Body of pancreas (tissue), 4 donors: ENCODE measurements around the gene CD22. TPM values are rescaled to one million over a fixed set of nuclear protein-coding genes. Genes with fewer than 3 reads are reported as not detected.

Source experiments
- ATAC-seq: fragments of 150-250 bp; one replicate; pipeline ENCODE4 v1.9.1; 2016
- DNase-seq, 4 donors: peaks; one replicate each; pipeline ENCODE4 v3.0.0-alpha.2; 2019
- H3K27ac ChIP-seq, 4 donors: fragments of 200-600 bp; sonication (generic); 1 replicate in 3 of 4; 2 replicates in 1 of 4; pipeline versions ENCODE4 v1.5.1 to v1.6.1; 2016 to 2019; ENCODE audit warnings: mild to moderate bottlenecking in 1 of 4, mixed read lengths in 1 of 4, moderate library complexity in 1 of 4
- H3K27me3 ChIP-seq, 2 donors: fragments of 200-600 bp; sonication (generic); one replicate each; pipeline ENCODE4 v1.6.0; 2016; ENCODE audit warnings: mild to moderate bottlenecking in 1 of 2
- H3K36me3 ChIP-seq, 2 donors: fragments of 200-600 bp; sonication (generic); replicated peaks in 1 of 2; 2 replicates each; pipeline ENCODE4 v1.5.1; 2016; ENCODE audit warnings: low read depth in 2 of 2; ENCODE audit not compliant: insufficient read depth in 1 of 2
- H3K4me1 ChIP-seq: fragments of 200-600 bp; sonication (generic); one replicate; pipeline ENCODE4 v1.6.0; 2016
- H3K4me3 ChIP-seq, 2 donors: fragments of 200-600 bp; sonication (generic); 1 replicate in 1 of 2; 2 replicates in 1 of 2; pipeline ENCODE4 v1.5.1; 2016 to 2019
- H3K9me3 ChIP-seq, 3 donors: fragments of 200-600 bp; sonication (generic); 1 replicate in 2 of 3; 2 replicates in 1 of 3; pipeline ENCODE4 v1.5.1; 2016
- POLR2A ChIP-seq, 3 donors: fragments of 450-650 bp; IDR thresholded peaks; one replicate each; pipeline ENCODE4 v1.6.1; 2016; ENCODE audit warnings: antibody characterized with exemption in 3 of 3, mild to moderate bottlenecking in 2 of 3
- WGBS, 2 donors: methylation state at CpG; one replicate each; pipeline ENCODE4 v1.1.5; 2017; 5-methylcytosine and 5-hydroxymethylcytosine counted together
- intact Hi-C: fragments of 100-400 bp; cut with DNase I; formaldehyde crosslinking; loops from one replicate; pipeline ENCODE4 v1.15.1; 2023
- total RNA-seq, 2 donors: library from RNA; depleted of rRNA; stranded (reverse); fragments of >200 nt; gene quantifications; one replicate each; pipeline ENCODE4 v1.1.0, GENCODE V29; 2016
- TF ChIP-seq, protein P1 (sequence below), 7 experiments: fragments of 450-650 bp in 4 of 7; fragments of 200-600 bp in 3 of 7; sonication (generic) in 3 of 7; IDR thresholded peaks; one replicate each; pipeline ENCODE4 v1.5.1; 2016 to 2019; ENCODE audit warnings: antibody characterized with exemption in 7 of 7

CD22 gene
- total RNA-seq, 2 donors from 2014 or later: 0.52 to 3.0 TPM

DNA sequence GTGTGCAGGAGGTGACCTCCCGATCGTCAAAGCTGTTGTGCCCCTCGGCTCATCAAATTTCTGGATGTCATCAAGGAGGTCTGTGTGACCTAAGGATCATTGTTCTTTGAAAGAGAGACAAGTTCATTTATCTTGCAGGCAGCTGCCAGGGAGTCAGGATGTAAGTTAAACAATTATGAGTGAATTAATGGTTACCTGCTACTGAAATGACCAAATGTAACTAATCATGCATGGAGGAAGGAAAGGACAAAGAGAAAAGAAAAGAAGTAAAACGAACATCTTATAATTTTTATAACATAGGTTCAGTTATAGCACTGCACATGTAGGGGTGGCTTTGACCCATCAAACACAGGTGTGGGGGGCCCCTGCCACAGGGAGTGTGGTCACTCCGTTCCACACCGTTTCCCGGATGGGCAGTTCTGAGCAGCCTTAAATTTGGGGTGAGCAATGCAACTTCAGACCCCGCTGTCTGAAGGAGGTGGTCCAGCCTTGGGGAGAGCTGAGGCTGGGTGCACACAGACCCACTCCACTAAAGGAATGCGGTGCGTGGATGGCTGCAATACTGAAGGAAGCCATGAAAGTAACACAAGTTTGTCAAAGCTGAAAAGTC lies 5.3 kb downstream of the CD22 start:
- Histone ChIP-seq H3K9me3 (no peaks in the 10 kb centered on the region), H3K4me1 (no peaks in the 10 kb centered on the region), H3K27ac (no peak overlapping the region), H3K27me3 (no peaks in the 10 kb centered on the region), H3K4me3 (no peak overlapping the region), H3K36me3 (no peaks in the 10 kb centered on the region)
- ATAC-seq: no peak
- intact Hi-C loops: no loop called here
- DNase-seq: no peak
- TF ChIP-seq POLR2A (IDR thresholded peaks at IDR 0.05): no peak
- TF ChIP-seq, protein P1, sequence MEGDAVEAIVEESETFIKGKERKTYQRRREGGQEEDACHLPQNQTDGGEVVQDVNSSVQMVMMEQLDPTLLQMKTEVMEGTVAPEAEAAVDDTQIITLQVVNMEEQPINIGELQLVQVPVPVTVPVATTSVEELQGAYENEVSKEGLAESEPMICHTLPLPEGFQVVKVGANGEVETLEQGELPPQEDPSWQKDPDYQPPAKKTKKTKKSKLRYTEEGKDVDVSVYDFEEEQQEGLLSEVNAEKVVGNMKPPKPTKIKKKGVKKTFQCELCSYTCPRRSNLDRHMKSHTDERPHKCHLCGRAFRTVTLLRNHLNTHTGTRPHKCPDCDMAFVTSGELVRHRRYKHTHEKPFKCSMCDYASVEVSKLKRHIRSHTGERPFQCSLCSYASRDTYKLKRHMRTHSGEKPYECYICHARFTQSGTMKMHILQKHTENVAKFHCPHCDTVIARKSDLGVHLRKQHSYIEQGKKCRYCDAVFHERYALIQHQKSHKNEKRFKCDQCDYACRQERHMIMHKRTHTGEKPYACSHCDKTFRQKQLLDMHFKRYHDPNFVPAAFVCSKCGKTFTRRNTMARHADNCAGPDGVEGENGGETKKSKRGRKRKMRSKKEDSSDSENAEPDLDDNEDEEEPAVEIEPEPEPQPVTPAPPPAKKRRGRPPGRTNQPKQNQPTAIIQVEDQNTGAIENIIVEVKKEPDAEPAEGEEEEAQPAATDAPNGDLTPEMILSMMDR (IDR thresholded peaks at IDR 0.05): no peak
- WGBS, 2 donors: 73 to 74% methylated on average over 10 of the region's 10 CpGs

- DNase-seq (no peak), ATAC-seq (no peak)
- 78 to 81% methylated on average over 18 to 21 of the region's 21 CpGs for WGBS, 2 donors
Measured at GRCh38 chr19:35336166-35336955, 7.4 kb downstream of the CD22 start.

GRCh38 chr19:35337097-35337983 lies 8.4 kb downstream of the CD22 start:
- Histone ChIP-seq H3K4me3 (no peak overlapping the region), H3K4me1 (no peaks in the 10 kb centered on the region), H3K27me3 (no peaks in the 10 kb centered on the region), H3K36me3 (no peaks in the 10 kb centered on the region), H3K27ac (no peak overlapping the region), H3K9me3 (no peaks in the 10 kb centered on the region)
- intact Hi-C loops: no loop called here
- no peak for TF ChIP-seq POLR2A (IDR thresholded peaks at IDR 0.05)
- TF ChIP-seq, protein P1 (IDR thresholded peaks at IDR 0.05): no peak
- 61 to 76% methylated on average over 20 to 22 of the region's 25 CpGs for WGBS, 2 donors
- DNase-seq: no peak
- ATAC-seq: no peak

More at GRCh38 chr19:35336166-35336955, 7.4 kb downstream of the CD22 start:
- no peak overlapping the region for H3K4me3 ChIP-seq
- H3K4me1 ChIP-seq: no peaks in the 10 kb centered on the region
- TF ChIP-seq POLR2A (IDR thresholded peaks at IDR 0.05): no peak
- TF ChIP-seq, protein P1 (IDR thresholded peaks at IDR 0.05): no peak
- intact Hi-C loops: no loop called here
- H3K9me3 ChIP-seq: no peaks in the 10 kb centered on the region
- H3K27ac ChIP-seq: no peak overlapping the region
- no peaks in the 10 kb centered on the region for H3K36me3 ChIP-seq
- no peaks in the 10 kb centered on the region for H3K27me3 ChIP-seq

DNA sequence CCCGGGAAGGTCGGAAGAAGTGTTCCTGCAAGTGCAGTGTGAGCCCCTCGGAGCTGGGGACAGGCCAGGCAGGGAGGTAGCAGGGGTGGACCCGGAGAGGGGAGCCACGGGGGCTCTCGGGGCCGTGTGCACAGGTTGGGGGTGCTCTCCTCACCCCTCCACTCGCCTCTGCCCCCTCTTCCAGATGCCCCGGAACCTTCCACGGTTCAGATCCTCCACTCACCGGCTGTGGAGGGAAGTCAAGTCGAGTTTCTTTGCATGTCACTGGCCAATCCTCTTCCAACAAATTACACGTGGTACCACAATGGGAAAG lies 9.0 kb downstream of the CD22 start:
- TF ChIP-seq POLR2A (IDR thresholded peaks at IDR 0.05): no peak
- TF ChIP-seq, protein P1 (IDR thresholded peaks at IDR 0.05): no peak
- ATAC-seq: no peak

More for the DNA sequence above, 9.0 kb downstream of the CD22 start:
- intact Hi-C loops: no loop called here
- Histone ChIP-seq H3K9me3 (no peaks in the 10 kb centered on the region), H3K36me3 (no peaks in the 10 kb centered on the region), H3K27ac (no peak overlapping the region), H3K4me3 (no peak overlapping the region), H3K4me1 (no peaks in the 10 kb centered on the region), H3K27me3 (no peaks in the 10 kb centered on the region)
- WGBS, 2 donors: 55 to 68% methylated on average over 4 to 13 of the region's 13 CpGs
- DNase-seq: no peak
